Glutamatergic neuron (in vitro differentiated cells): Measurements from ENCODE around the gene PKD1L1. TPM values are rescaled to one million over a fixed set of nuclear protein-coding genes. Genes with fewer than 3 reads are reported as not detected.

Experiments used
- DNase-seq: peaks from one replicate; pipeline ENCODE4 v3.0.0; 2022
- H3K27ac Mint-ChIP-seq: one replicate; pipeline ENCODE4 v1.8.0; 2020; ENCODE audit warnings: mild to moderate bottlenecking, mixed read lengths, inconsistent platforms; ENCODE audit not compliant: unreplicated experiment
- H3K27me3 Mint-ChIP-seq: one replicate; pipeline ENCODE4 v1.8.0; 2020; ENCODE audit warnings: mild to moderate bottlenecking, moderate library complexity, mixed read lengths, inconsistent platforms; ENCODE audit not compliant: unreplicated experiment
- H3K36me3 Mint-ChIP-seq: one replicate; pipeline ENCODE4 v1.8.0; 2020; ENCODE audit warnings: mild to moderate bottlenecking, mixed read lengths, inconsistent platforms; ENCODE audit not compliant: unreplicated experiment
- H3K4me1 Mint-ChIP-seq: one replicate; pipeline ENCODE4 v1.8.0; 2020; ENCODE audit warnings: mild to moderate bottlenecking, low read depth, mixed read lengths, inconsistent platforms; ENCODE audit not compliant: unreplicated experiment
- H3K4me3 Mint-ChIP-seq: one replicate; pipeline ENCODE4 v1.8.0; 2020; ENCODE audit warnings: mild to moderate bottlenecking, mixed read lengths, inconsistent platforms; ENCODE audit not compliant: unreplicated experiment
- H3K9me3 Mint-ChIP-seq: one replicate; pipeline ENCODE4 v1.8.0; 2020; ENCODE audit warnings: mild to moderate bottlenecking, moderate library complexity, mixed read lengths, inconsistent platforms; ENCODE audit not compliant: unreplicated experiment
- CTCF ChIP-seq: fragments of 200-600 bp; sonication (generic); IDR thresholded peaks from one replicate; pipeline ENCODE4 v1.5.0; 2021; ENCODE audit not compliant: partially characterized antibody, unreplicated experiment
- total RNA-seq: library from RNA; stranded (reverse); fragmentation: NEBNext Ultra II Directional; extraction: Animal tissue kit (Norgen Biotek cat#: 25700); gene quantifications from one replicate; pipeline ENCODE4 v1.2.1, GENCODE V29; 2021; ENCODE audit not compliant: unreplicated experiment

PKD1L1 gene
- total RNA-seq, 1 donor from 2014 or later: 0.17 TPM

GRCh38 chr7:47867286-47867685 lies 81.0 kb downstream of the PKD1L1 start:
- Mint-ChIP-seq H3K27ac (no peak overlapping the region), H3K9me3 (no peaks in the 10 kb centered on the region), H3K27me3 (no peaks in the 10 kb centered on the region), H3K4me3 (no peak overlapping the region), H3K36me3 (no peaks in the 10 kb centered on the region), H3K4me1 (no peaks in the 10 kb centered on the region)
- no peak for TF ChIP-seq CTCF
- DNase-seq: no peak

- no peak overlapping the region for H3K27ac Mint-ChIP-seq
- no peak for DNase-seq
- no peak overlapping the region for H3K4me3 Mint-ChIP-seq
- H3K4me1 Mint-ChIP-seq: no peaks in the 10 kb centered on the region
- TF ChIP-seq CTCF: no peak
- no peaks in the 10 kb centered on the region for H3K9me3 Mint-ChIP-seq
- H3K27me3 Mint-ChIP-seq: no peaks in the 10 kb centered on the region
- H3K36me3 Mint-ChIP-seq: no peaks in the 10 kb centered on the region
Observed at GRCh38 chr7:47866120-47866519, 82.1 kb downstream of the PKD1L1 start.

GRCh38 chr7:47852330-47853245 lies 95.7 kb downstream of the PKD1L1 start:
- H3K4me1 Mint-ChIP-seq: no peaks in the 10 kb centered on the region
- H3K27ac Mint-ChIP-seq: no peak overlapping the region
- no peak overlapping the region for H3K4me3 Mint-ChIP-seq
- H3K27me3 Mint-ChIP-seq: no peaks in the 10 kb centered on the region
- H3K9me3 Mint-ChIP-seq: peaks cover 1% of the 10 kb centered on the region
- DNase-seq: no peak
- TF ChIP-seq CTCF: no peak
- H3K36me3 Mint-ChIP-seq: no peaks in the 10 kb centered on the region

GRCh38 chr7:47847207-47847606 lies 101.1 kb downstream of the PKD1L1 start:
- no peaks in the 10 kb centered on the region for H3K36me3 Mint-ChIP-seq
- no peak for TF ChIP-seq CTCF
- H3K4me3 Mint-ChIP-seq: no peak overlapping the region
- H3K4me1 Mint-ChIP-seq: peaks cover 5% of the 10 kb centered on the region
- peaks cover 1% of the 10 kb centered on the region for H3K9me3 Mint-ChIP-seq
- no peak for DNase-seq
- no peak overlapping the region for H3K27ac Mint-ChIP-seq
- H3K27me3 Mint-ChIP-seq: no peaks in the 10 kb centered on the region

- Mint-ChIP-seq H3K27me3 (no peaks in the 10 kb centered on the region), H3K4me1 (peaks cover 7% of the 10 kb centered on the region), H3K9me3 (peaks cover 1% of the 10 kb centered on the region), H3K4me3 (no peak overlapping the region), H3K36me3 (no peaks in the 10 kb centered on the region), H3K27ac (no peak overlapping the region)
- TF ChIP-seq CTCF: no peak
- DNase-seq: no peak
Observed at GRCh38 chr7:47846138-47846836, 102.0 kb downstream of the PKD1L1 start.
